ENCODE data around the gene CD40.

GRCh38 chr20:46172455-46172854 lies 54.3 kb downstream of the CD40 start:
- TF ChIP-seq CTCF (IDR thresholded peaks at IDR 0.05) (no peak), ZFX (IDR thresholded peaks at IDR 0.05; ENCODE audit: borderline replicate concordance) (no peak)
